ENCODE measurements around the gene CHI3L2.

GRCh38 chr1:111252786-111253185 lies 25.3 kb downstream of the CHI3L2 start:
- TF ChIP-seq STAT5B (CRISPR knock-in tag; IDR thresholded peaks at IDR 0.05) (no peak), ZBTB33 (CRISPR knock-in tag; IDR thresholded peaks at IDR 0.05) (no peak), FOXM1 (IDR thresholded peaks at IDR 0.05; ENCODE audit: low read depth) (no peak), FOXM1 (CRISPR knock-in tag; IDR thresholded peaks at IDR 0.05; ENCODE audit: low read depth) (no peak), ZNF445 (CRISPR knock-in tag; IDR thresholded peaks at IDR 0.05; ENCODE audit: low read depth) (no peak), POLR3A (IDR thresholded peaks at IDR 0.05; ENCODE audit: borderline replicate concordance, extremely low read depth, insufficient read depth, insufficient read length) (no peak), BRD4 (IDR thresholded peaks at IDR 0.05) (no peak), ZNF133 (CRISPR knock-in tag; IDR thresholded peaks at IDR 0.05) (no peak)
